Naive thymus-derived CD4-positive, alpha-beta T cell (primary cell): ENCODE results near the gene STRA6. TPM values are rescaled to one million over a fixed set of nuclear protein-coding genes. Genes with fewer than 3 reads are reported as not detected.
"Not testable (repeated sequence)": the region's sequence is repeated elsewhere in the genome, so short reads cannot be mapped to it uniquely, and the experiment has no call there.

Experiments used
- ATAC-seq: fragments of 150-1000 bp; cut with Tn5 transposase; 2 replicates; pipeline ENCODE4 v1.10.0; 2021; ENCODE audit warnings: mild to moderate bottlenecking, moderate library complexity
- CTCF ChIA-PET: fragments of 350-600 bp; sonication (Branson Sonifier 250); formaldehyde crosslinking; loops from one replicate; lab custom pipeline; 2021; ENCODE audit warnings: antibody characterized with exemption; lab: Charles Lee
- POLR2A ChIA-PET: fragments of 350-600 bp; sonication (Branson Sonifier 250); formaldehyde crosslinking; loops from one replicate; lab custom pipeline; 2021; ENCODE audit warnings: antibody characterized with exemption, inconsistent platforms; lab: Charles Lee
- DNase-seq, 9 donors: peaks; one replicate each; pipeline versions ENCODE4 v3.0.0 to v3.0.0-alpha.2; 2020 to 2022; ENCODE audit warnings: mixed read lengths in 1 of 9
- H3K27ac ChIP-seq: one replicate; pipeline ENCODE4 v1.7.0; 2013; ENCODE audit warnings: mild to moderate bottlenecking, low read depth, low read length, moderate library complexity
- H3K27me3 ChIP-seq, 2 donors: one replicate each; pipeline ENCODE4 v1.7.0; 2013; ENCODE audit warnings: low read length in 2 of 2, mild to moderate bottlenecking in 2 of 2, moderate library complexity in 2 of 2; ENCODE audit not compliant: control insufficient read depth in 2 of 2, insufficient read depth in 2 of 2
- H3K36me3 ChIP-seq, 3 experiments: 1 replicate in 2 of 3; 2 replicates in 1 of 3; pipeline ENCODE4 v1.7.0; 2013; ENCODE audit warnings: low read length in 3 of 3, mild to moderate bottlenecking in 3 of 3, moderate library complexity in 1 of 3; ENCODE audit not compliant: insufficient read depth in 3 of 3, control insufficient read depth in 2 of 3
- H3K4me1 ChIP-seq, 2 donors: one replicate each; pipeline ENCODE4 v1.7.0; 2013; ENCODE audit warnings: low read length in 2 of 2, mild to moderate bottlenecking in 2 of 2, moderate library complexity in 1 of 2; ENCODE audit not compliant: control insufficient read depth in 2 of 2, insufficient read depth in 2 of 2
- H3K4me3 ChIP-seq: 2 replicates; pipeline ENCODE4 v1.7.0; 2013; ENCODE audit warnings: mild to moderate bottlenecking, low read length
- H3K9me3 ChIP-seq, 3 experiments: 1 replicate in 2 of 3; 2 replicates in 1 of 3; pipeline ENCODE4 v1.7.0; 2013; ENCODE audit warnings: low read length in 3 of 3; ENCODE audit not compliant: control insufficient read depth in 2 of 3
- H3K27ac Mint-ChIP-seq, 9 donors: one replicate each; pipeline ENCODE4 v1.8.0; 2020 to 2022; ENCODE audit warnings: mixed read lengths in 9 of 9, mild to moderate bottlenecking in 8 of 9, moderate library complexity in 5 of 9, inconsistent platforms in 2 of 9
- H3K27me3 Mint-ChIP-seq, 5 donors: one replicate each; pipeline ENCODE4 v1.8.0; 2021 to 2022; ENCODE audit warnings: mixed read lengths in 5 of 5, mild to moderate bottlenecking in 1 of 5
- H3K36me3 Mint-ChIP-seq, 5 donors: one replicate each; pipeline ENCODE4 v1.8.0; 2020 to 2022; ENCODE audit warnings: mixed read lengths in 5 of 5, mild to moderate bottlenecking in 3 of 5, inconsistent platforms in 1 of 5
- H3K4me1 Mint-ChIP-seq, 7 donors: one replicate each; pipeline ENCODE4 v1.8.0; 2020 to 2022; ENCODE audit warnings: mixed read lengths in 7 of 7, mild to moderate bottlenecking in 3 of 7, inconsistent platforms in 1 of 7
- H3K4me3 Mint-ChIP-seq, 10 donors: one replicate each; pipeline ENCODE4 v1.8.0; 2020 to 2022; ENCODE audit warnings: mild to moderate bottlenecking in 10 of 10, mixed read lengths in 10 of 10, moderate library complexity in 6 of 10, inconsistent platforms in 2 of 10
- H3K9me3 Mint-ChIP-seq, 11 donors: one replicate each; pipeline ENCODE4 v1.8.0; 2020 to 2022; ENCODE audit warnings: mixed read lengths in 11 of 11, mild to moderate bottlenecking in 4 of 11, inconsistent platforms in 1 of 11, moderate library complexity in 1 of 11
- intact Hi-C, 2 donors: fragments of 100-400 bp; cut with micrococcal nuclease; formaldehyde crosslinking; loops; one replicate each; pipeline ENCODE4 v1.15.1; 2023
- polyA plus RNA-seq, 2 donors: library from polyadenylated mRNA; unstranded; fragments of 300-500 nt; fragmentation: Illumina TruSeq; gene quantifications; one replicate each; pipeline ENCODE4 v1.2.3, GENCODE V29; 2021
- total RNA-seq, 6 experiments: library from RNA in 5 of 6; stranded (reverse) in 5 of 6; gene quantifications; 1 replicate in 5 of 6; 2 replicates in 1 of 6; pipeline ENCODE4 v1.2.3 and lab custom pipeline; 2021 to 2026

The STRA6 gene
- total and polyA plus RNA-seq, 7 experiments from 2014 or later, result not detected

DNA sequence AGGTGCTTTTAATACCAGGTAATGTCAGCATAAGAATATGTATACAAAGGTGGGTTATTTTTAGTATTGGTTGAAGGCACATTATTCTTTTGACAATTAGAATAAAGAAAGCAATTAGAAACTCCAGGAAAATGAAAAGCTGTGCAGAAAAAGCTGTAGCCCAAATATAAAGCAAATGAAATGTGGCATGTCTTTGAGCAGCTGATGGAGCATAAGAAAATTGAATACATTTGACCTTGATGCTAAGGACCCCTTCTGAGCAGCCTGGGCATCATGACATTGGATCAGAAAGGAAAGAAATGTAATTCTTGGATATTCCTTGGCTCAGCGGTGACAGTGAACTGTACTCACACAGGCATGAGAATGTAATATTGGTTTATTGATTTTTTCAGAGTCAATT, 37.1 kb downstream of the STRA6 start:
- no peaks in the 10 kb centered on the region for H3K4me1 ChIP-seq
- DNase-seq (no peak), ATAC-seq (no peak)
- H3K36me3 ChIP-seq, result no peaks in the 10 kb centered on the region
- H3K36me3 Mint-ChIP-seq, result no peaks in the 10 kb centered on the region
- no peak overlapping the region for H3K4me3 Mint-ChIP-seq
- no peak overlapping the region for H3K4me3 ChIP-seq
- intact Hi-C loops, result no loop called here
- ChIA-PET POLR2A (no interaction called here), CTCF (no interaction called here)
- peaks cover 0 to 13% (median 3%) of the 10 kb centered on the region in 11 donors for H3K9me3 Mint-ChIP-seq
- peaks cover 0 to 7% (median 0%) of the 10 kb centered on the region in 7 donors for H3K4me1 Mint-ChIP-seq
- H3K9me3 ChIP-seq, result no peaks in the 10 kb centered on the region
- H3K27me3 Mint-ChIP-seq, result peaks cover 0 to 35% (median 19%) of the 10 kb centered on the region in 5 donors
- H3K27me3 ChIP-seq, result no peaks in the 10 kb centered on the region
- H3K27ac Mint-ChIP-seq, result no peak overlapping the region
- no peak overlapping the region for H3K27ac ChIP-seq

DNA sequence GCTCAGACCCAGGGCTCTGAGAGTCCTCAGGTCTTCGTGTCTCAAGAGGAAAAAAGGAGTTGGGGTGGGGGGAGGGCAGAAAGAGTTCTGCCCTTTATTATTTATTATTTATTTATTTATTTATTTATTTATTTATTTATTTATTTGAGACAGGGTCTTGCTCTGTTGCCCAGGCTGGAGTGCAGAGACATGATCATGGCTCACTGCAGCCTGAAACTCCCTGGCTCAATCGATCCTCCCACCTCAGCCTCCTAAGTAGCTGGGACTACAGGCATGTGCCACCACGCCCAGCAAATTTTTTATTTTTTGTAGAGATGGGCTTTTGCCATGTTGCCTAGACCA, 40.4 kb downstream of the STRA6 start:
- Mint-ChIP-seq H3K27me3 (peaks cover 4 to 41% (median 23%) of the 10 kb centered on the region in 5 donors), H3K9me3 (peaks cover 0 to 13% (median 3%) of the 10 kb centered on the region in 11 donors), H3K4me1 (peaks cover 0 to 24% (median 1%) of the 10 kb centered on the region in 7 donors)
- H3K4me1 ChIP-seq, H3K4me3 Mint-ChIP-seq, H3K9me3 ChIP-seq, H3K4me3 ChIP-seq, H3K27ac ChIP-seq, H3K27ac Mint-ChIP-seq, intact Hi-C loops, H3K27me3 ChIP-seq, POLR2A ChIA-PET, H3K36me3 ChIP-seq, DNase-seq, ATAC-seq, CTCF ChIA-PET, H3K36me3 Mint-ChIP-seq: not testable (repeated sequence)

DNA sequence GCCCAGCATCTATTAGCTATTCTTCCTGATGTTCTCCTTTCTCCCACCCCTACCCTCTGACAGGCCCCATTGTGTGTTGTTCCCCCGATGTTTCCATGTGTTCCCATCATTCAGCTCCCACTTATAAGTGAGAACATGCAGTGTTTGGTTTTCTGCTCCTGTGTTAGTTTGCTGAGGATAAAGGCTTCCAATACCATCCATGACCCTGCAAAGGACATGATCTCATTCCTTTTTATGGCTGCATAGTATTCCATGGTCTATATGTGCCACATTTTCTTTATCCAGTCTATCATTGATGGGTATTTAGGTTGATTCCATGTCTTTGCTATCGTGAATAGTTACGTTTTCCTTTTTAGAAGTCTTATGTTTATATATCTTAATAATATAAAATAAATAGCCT, 42.2 kb downstream of the STRA6 start:
- CTCF ChIA-PET, H3K36me3 Mint-ChIP-seq, H3K27ac Mint-ChIP-seq, H3K27me3 ChIP-seq, H3K4me3 ChIP-seq, POLR2A ChIA-PET, H3K36me3 ChIP-seq, H3K4me1 ChIP-seq, H3K9me3 ChIP-seq, intact Hi-C loops, H3K27ac ChIP-seq, H3K4me3 Mint-ChIP-seq, ATAC-seq, DNase-seq: not testable (repeated sequence)
- H3K27me3 Mint-ChIP-seq, result peaks cover 4 to 44% (median 23%) of the 10 kb centered on the region in 5 donors
- H3K9me3 Mint-ChIP-seq, result peaks cover 0 to 13% (median 3%) of the 10 kb centered on the region in 11 donors
- peaks cover 0 to 28% (median 9%) of the 10 kb centered on the region in 7 donors for H3K4me1 Mint-ChIP-seq

DNA sequence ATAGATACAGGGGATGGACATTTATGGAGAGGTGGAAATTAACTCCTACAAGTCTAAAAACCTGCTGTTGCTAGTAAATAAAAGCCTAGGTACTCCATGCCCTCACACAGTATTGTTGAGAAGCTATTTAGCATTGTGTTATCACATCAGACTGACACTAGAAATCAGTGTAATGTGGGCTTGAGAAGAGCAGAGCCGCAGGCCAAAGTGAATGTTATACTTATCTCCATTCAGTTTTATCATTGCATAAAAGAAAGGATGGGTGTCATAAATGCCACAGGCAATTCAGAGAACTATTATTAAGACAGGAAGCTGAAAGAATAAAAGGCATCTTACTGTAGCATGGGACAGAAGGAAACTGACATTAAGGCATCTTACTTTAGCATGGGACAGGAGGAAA, 42.8 kb downstream of the STRA6 start:
- Mint-ChIP-seq H3K4me3 (no peak overlapping the region), H3K36me3 (no peaks in the 10 kb centered on the region), H3K27me3 (peaks cover 9 to 44% (median 21%) of the 10 kb centered on the region in 5 donors), H3K9me3 (peaks cover 0 to 8% (median 2%) of the 10 kb centered on the region in 11 donors), H3K27ac (no peak overlapping the region), H3K4me1 (peaks cover 0 to 28% (median 9%) of the 10 kb centered on the region in 7 donors)
- Histone ChIP-seq H3K4me1 (no peaks in the 10 kb centered on the region), H3K27me3 (no peaks in the 10 kb centered on the region), H3K9me3 (no peaks in the 10 kb centered on the region), H3K36me3 (no peaks in the 10 kb centered on the region), H3K4me3 (no peak overlapping the region), H3K27ac (no peak overlapping the region)
- CTCF ChIA-PET, result interaction anchor here (0.6 kb wide), 1 partner anchor 206 kb away, joined by 3 read pairs; no protein-coding TSS in a partner anchor
- DNase-seq (no peak), ATAC-seq (no peak)
- intact Hi-C loops, result no loop called here
- POLR2A ChIA-PET, result no interaction called here

DNA sequence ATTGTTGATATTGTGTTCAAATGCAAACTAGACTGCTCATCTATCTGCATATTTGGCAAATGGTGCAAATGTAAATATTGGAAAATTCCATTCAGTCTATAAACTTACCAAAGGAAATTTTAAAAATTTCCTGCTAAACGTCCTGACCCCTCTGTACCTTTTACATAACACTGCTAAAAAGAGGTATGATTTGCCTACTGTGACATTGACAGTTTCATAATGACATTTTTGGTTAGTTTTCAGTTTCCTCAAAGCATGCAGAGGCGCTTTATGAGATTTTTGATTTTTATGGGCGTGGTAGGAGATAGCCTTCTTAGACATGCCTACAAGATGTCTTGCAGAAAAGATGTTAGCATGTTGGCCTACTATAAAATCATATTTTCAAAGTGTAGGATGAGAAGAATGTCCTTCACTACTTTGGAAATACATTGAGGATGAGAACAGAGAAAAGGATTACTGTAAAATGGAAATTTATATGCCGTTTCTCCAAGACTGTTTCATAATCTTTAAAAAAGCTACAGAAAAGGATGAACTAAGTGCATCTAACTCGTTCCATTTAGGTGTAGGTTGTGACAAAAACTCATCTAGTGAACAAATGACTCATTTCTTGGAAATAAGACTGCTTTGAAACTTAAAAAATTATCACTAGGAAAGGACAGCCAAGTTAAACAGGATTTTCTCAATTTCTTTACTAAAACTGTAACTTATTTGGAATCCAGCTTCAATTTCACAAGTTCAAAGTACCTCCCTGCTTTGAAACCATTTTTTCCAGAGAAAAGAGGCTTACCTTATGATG, 43.5 kb downstream of the STRA6 start:
- intact Hi-C loops, result no loop called here
- H3K27ac Mint-ChIP-seq, result no peak overlapping the region
- no peak for DNase-seq
- no peak overlapping the region for H3K4me3 Mint-ChIP-seq
- ATAC-seq, result no peak
- H3K36me3 ChIP-seq, result no peaks in the 10 kb centered on the region
- no peaks in the 10 kb centered on the region for H3K36me3 Mint-ChIP-seq
- no peak overlapping the region for H3K27ac ChIP-seq
- no peaks in the 10 kb centered on the region for H3K27me3 ChIP-seq
- no peaks in the 10 kb centered on the region for H3K4me1 ChIP-seq
- H3K9me3 ChIP-seq, result no peaks in the 10 kb centered on the region
- ChIA-PET CTCF (interaction anchor here (0.6 kb wide), 1 partner anchor 206 kb away, joined by 3 read pairs; no protein-coding TSS in a partner anchor), POLR2A (no interaction called here)
- H3K4me1 Mint-ChIP-seq, result peaks cover 0 to 28% (median 9%) of the 10 kb centered on the region in 7 donors
- H3K9me3 Mint-ChIP-seq, result peaks cover 0 to 4% (median 0%) of the 10 kb centered on the region in 11 donors
- peaks cover 11 to 40% (median 19%) of the 10 kb centered on the region in 5 donors for H3K27me3 Mint-ChIP-seq
- no peak overlapping the region for H3K4me3 ChIP-seq

DNA sequence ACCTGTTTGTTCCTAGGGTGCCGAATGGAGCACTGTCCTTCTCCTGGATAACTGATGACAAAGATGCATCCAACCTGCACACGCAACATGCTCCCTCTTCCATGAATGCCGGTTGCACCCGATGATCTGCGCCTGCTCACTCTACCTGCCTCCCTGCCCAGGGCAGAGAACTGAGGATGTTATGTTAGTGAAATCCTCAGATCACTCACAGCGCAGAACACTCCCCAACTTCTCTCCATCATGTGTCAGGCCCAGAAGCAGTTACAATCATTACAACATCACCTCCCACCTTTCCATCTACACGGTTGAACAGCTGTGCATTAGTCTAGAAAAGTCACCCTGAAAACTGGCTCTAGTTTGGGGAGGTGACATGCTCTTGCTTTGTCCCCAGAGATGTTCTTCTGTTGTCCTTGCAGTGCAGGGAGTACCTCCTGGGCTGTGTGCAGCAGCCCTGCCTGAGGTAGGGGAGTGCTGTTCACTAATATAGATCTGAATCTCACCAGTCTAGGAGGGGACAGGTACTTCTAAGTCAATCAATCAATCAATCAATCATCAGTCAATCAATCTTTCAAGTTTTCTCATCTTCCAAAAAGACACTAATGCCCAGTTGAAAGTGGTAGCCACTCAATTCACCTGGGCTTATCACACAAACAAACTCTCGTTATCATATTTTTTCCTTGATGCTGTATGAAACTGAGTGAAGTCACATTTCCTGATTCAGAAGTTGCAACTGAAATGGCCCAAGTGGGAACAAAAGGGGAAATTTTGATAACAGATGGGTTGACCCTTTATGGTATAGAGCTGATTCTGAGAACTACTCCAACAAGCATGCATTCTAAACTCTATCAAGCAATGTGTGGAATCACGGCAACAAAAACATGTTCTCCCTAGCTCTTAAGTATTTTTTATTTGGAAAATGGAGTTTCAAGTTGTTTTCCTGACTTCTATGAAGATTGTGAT, 44.4 kb downstream of the STRA6 start:
- POLR2A ChIA-PET, result no interaction called here
- peaks cover 0 to 28% (median 9%) of the 10 kb centered on the region in 7 donors for H3K4me1 Mint-ChIP-seq

More for the DNA sequence above, 44.4 kb downstream of the STRA6 start:
- H3K36me3 ChIP-seq, result no peaks in the 10 kb centered on the region
- no peaks in the 10 kb centered on the region for H3K4me1 ChIP-seq
- H3K4me3 ChIP-seq, result no peak overlapping the region
- DNase-seq, result no peak
- Mint-ChIP-seq H3K4me3 (no peak overlapping the region), H3K27ac (no peak overlapping the region), H3K9me3 (peaks cover 0 to 2% (median 0%) of the 10 kb centered on the region in 11 donors), H3K36me3 (no peaks in the 10 kb centered on the region), H3K27me3 (peaks cover 16 to 37% (median 17%) of the 10 kb centered on the region in 5 donors)
- peaks cover 0 to 2% of the 10 kb centered on the region in 2 donors for H3K27me3 ChIP-seq
- CTCF ChIA-PET, result no interaction called here
- intact Hi-C loops, result no loop called here
- no peaks in the 10 kb centered on the region for H3K9me3 ChIP-seq
- ATAC-seq, result no peak
- H3K27ac ChIP-seq, result no peak overlapping the region
